Superior temporal gyrus (tissue), 1 donor: ENCODE results near the gene GPR176.
"Not testable (repeated sequence)": the region's sequence is repeated elsewhere in the genome, so short reads cannot be mapped to it uniquely, and the experiment has no call there.

Experiments
- DNase-seq: peaks from one replicate; pipeline ENCODE4 v3.0.0-alpha.2; 2016; ENCODE audit errors: extremely low spot score

The GPR176 gene

GRCh38 chr15:39856357-39856756 is 63.7 kb downstream of the GPR176 start:
- DNase-seq: no peak

DNA sequence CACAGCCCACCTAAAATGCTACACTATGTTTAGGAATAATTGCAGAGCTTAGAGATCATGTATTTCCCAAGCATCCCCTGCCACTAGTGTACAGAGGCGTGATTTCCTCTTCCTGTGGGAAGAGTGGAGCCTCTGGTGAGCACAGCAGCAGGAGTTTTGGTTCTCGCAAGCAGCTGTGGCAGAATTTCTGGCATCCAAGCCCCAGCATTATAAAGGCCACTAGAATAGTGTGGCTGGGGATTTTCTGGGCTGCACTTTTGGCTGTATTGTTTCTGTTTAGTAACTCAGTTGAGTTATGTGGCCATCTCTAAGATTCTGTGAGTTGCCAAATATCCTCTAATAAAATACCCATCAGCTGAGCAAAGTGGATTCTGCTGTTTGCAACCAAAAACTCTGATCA is 64.7 kb downstream of the GPR176 start:
- no peak for DNase-seq

GRCh38 chr15:39854161-39854560 is 65.9 kb downstream of the GPR176 start:
- DNase-seq: no peak

DNA sequence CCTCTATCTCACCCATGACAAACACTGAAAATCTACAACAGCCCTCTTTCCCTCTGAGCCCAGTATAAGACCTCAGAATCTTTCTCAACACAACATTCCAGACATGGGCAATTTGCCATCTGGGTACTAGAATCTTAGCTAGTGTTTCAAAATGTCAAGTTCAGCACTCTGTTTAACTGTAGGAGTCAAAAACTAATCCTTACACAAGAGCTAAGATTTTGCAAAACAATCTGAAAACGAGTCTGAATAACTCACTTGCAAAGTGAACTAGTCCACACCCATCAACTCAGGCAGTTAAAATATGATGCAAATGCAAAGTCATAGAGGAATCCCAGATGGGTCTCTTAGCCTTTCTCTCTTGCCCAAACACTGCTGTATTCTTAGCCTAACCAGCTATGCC is 67.8 kb downstream of the GPR176 start:
- no peak for DNase-seq

DNA sequence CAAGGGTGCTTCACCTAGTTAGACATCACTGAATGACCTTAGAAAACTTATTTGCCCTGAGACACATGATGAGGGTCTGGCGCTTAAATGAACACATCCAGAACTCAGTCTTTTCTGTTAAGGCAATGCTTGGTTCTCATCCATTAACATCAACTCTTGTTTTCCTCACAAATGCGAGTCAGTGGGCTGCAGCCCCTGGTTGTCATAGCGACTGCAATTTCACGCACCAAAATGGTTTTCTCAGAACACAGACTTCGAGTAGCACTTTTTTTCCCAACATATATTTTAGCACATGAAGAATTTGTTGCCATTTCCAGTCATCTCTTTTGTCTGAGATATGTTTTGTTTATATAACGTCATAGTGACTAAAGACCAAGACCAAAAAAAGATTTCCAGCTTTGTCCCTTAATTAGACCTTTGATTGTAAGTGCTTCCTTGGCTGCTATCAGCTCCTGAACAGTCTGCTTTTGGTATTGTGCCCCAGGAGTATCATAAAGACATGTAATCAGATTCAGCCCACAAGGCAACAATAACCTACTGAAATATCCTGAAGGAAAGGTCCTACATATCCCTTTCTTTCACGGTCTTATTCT is 68.5 kb downstream of the GPR176 start:
- DNase-seq: no peak

GRCh38 chr15:39850436-39850835 is 69.6 kb downstream of the GPR176 start:
- DNase-seq: no peak

DNA sequence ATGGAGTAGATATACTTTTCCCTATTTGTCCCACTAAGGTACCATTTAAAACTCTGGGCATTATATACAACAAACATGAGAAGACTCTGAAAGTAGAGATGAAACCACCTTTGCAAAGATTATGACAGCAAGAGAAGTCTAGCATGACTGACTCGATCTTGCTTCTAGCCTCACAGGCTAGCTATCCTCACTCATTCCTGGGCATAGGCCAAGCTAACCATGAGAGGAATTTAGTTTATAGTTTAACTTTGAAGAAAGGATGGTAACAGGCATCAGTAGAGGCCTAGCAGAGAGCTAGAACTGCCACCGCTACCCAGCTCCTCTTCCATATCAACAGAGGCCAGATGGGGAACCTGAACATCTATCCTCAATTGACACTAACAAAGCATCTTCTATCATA is 74.0 kb downstream of the GPR176 start:
- no peak for DNase-seq

GRCh38 chr15:39845582-39845981 is 74.5 kb downstream of the GPR176 start:
- no peak for DNase-seq

GRCh38 chr15:39843565-39843964 is 76.5 kb downstream of the GPR176 start:
- no peak for DNase-seq

DNA sequence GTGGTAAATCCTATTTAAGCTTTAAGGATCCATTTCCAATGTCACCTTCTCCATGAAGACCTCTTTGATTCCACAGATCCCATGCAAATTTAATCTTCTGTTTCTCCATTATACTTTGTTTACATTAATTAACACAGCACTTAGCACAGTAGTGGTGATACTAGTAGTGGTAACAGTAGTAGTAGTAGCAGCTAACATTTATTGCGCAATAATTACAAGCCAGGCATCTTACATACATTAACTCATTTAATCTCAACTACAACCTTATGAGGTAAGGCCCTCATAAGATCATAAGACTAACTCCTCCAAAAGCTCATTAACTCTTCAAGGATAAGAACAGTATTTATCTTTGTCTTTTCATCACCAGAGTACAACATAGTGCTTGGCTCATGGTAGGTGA is 82.6 kb downstream of the GPR176 start:
- no peak for DNase-seq

- no peak for DNase-seq
Observed at GRCh38 chr15:39835550-39835949, 84.5 kb downstream of the GPR176 start.

DNA sequence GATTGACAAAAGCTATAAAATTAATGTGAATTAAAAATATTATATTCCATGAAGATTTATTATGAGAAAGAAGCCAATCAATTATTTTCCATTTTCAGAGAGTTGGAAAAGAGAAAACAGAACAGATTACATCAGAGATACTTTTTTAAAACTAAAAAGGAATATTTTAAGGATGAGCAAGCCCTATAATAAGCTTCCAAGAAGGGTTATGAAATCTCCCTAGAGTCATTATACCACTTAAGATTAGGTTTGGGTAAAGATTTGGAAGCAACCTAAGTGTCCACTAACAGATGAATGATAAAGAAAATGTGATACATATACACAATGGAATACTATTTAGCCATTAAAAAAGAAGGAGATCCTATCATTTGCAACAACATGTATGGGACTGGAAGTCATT is 85.8 kb downstream of the GPR176 start:
- no peak for DNase-seq

- DNase-seq: no peak
Observed at GRCh38 chr15:39833515-39833981, 86.5 kb downstream of the GPR176 start.

DNA sequence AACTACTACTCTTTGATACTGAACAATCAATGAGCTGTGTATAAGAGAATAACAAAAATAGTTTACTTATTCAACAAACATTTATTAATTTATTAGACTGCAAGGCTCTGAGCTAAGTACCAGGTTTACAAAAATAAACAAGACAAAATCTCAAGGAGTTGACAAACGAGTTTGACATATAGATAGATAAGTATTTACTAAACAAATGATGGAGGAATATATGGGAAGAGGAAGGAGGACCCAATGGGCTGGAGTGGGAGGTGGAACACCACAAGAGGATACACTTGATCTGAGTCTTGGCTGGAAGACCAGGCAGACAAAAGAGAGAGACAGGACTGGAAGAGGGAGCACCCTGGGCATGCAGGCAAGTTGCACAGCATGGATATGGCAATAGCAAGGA is 89.9 kb downstream of the GPR176 start:
- no peak for DNase-seq

- no peak for DNase-seq
Observed at GRCh38 chr15:39828374-39828931, 91.6 kb downstream of the GPR176 start.

DNA sequence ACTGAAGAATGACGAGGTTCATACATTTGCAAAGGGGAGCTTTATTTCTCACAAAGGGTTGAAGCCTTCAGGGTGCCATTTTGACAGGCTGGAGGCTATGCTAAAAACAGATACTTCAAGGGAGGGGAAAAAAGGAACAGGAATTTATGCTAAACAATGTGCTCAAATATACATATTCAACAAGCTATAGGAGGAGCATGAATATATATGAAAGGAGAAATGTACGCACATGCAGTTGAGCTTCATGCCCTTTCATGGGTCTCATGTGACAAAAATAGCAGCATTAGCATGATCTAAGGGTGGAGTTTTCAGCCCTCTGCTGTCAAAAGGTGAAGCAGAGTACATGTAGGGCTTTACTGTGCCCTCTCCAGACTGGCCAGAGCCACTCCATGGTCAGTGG is 93.1 kb downstream of the GPR176 start:
- no peak for DNase-seq

GRCh38 chr15:39823634-39824033 is 96.4 kb downstream of the GPR176 start:
- no peak for DNase-seq

DNA sequence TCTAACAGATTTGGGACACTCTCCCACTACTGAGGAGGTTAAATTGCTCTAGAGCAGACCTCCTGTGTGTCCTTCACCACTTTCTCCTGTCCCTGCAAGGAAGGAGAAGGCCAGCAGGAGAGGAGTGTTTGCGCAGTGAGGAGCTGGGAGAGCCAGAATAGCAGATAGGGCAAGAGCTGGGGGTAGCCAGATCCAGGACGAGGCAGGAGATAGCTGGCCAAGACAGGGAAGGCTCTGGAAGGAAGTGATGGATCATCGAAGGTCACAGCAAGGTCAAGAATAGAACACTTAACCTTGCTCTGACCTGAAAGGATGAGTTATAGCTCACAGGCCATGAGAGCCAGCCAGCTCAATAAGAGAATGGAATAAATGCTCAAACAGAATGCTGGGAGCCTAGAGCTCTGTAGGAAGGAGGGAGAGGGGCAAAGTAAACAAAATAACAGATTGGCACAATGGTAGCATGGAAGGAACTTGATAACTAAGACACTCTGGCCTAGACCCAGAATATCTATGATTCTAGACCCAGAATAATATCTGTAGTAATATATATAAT is 99.9 kb downstream of the GPR176 start:
- no peak for DNase-seq

DNA sequence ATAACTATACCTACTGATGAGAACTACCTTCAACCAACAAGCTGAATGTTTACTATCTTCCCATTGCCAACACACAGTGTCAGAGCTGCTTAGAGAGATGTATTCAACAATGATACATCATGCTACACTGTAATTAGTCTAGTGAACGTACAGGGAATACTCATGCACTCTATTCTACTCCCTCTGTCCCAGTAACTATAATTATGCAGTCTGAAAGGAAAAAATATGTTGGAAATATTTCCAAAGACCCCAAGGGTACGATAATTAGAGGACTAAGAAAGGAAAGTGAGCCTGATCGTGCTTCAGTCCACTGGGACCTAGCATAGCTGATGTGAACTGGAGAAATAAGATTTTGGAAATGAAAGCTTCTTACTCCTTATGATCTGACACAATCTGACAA is 100.5 kb downstream of the GPR176 start:
- DNase-seq: no peak

DNA sequence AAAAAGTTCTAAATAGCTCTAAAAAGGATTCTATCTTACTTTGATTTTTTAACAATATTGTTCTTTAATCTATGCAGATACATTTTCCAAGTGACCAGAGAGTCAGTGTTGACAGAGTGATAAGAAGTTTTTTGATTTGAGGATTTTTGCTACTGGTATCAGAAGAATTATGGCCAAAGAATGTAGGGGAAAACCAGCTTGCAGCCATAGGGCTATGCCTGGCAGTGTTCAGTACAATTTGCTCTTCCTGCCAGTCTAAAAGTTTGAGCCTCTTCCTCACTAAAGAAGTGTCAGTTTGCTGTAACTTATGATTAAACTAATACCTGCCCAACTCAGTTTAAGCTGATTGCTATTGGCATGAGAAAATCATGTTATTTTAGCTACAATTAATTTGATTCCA is 102.2 kb downstream of the GPR176 start:
- DNase-seq: no peak

GRCh38 chr15:39814489-39814888 is 105.6 kb downstream of the GPR176 start:
- DNase-seq: no peak

GRCh38 chr15:39812651-39813050 is 107.4 kb downstream of the GPR176 start:
- not testable (repeated sequence) for DNase-seq

DNA sequence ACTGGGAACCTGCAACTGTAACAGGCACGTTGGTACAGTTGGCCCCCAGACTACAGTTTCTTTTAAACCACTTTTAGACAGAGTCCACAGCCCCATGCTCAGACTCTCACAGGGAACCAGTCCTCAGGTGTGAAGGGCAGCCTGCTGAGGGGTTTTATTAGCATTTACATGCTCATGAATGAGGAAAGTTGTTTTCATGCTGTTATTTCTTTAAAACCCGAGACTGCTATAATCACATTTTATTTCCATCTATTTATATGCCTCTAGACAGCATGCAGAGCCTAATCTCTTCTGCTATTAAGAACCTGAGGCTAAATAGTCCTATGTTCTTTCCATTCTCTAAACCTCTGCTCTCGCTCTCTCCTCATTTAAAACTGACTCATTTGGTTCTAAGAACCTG is 111.2 kb downstream of the GPR176 start:
- DNase-seq: no peak

DNA sequence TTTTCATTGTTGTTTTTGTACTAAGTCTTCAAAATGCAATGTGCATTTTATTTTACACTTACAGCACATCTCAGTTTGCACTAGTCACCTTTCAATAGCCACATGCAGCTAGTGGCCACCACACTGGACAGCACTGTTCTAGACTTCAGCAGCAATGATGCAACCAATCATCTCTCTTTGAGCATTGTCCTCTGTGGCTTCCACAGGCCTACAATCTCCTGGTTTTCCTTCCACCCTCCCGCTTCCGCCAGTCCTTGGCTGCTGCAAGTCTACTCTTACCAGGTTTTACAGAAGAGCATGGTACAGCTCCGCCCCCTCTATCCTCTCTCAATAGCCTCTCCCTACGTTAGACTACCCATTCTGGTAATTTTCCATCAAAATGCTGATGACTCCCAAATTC is 112.3 kb downstream of the GPR176 start:
- no peak for DNase-seq
